NT2/D1 (cell line): ENCODE measurements around the gene TMEM14A.
"Not testable (repeated sequence)": the region's sequence is repeated elsewhere in the genome, so short reads cannot be mapped to it uniquely, and the experiment has no call there.

Source experiments
- DNase-seq: peaks from one replicate; pipeline ENCODE4 v3.0.0-alpha.2; 2011; ENCODE audit warnings: low read depth, low spot score
- H3K27me3 ChIP-seq: 2 replicates; pipeline ENCODE4 v1.6.0; 2011; ENCODE audit warnings: mild to moderate bottlenecking; ENCODE audit not compliant: insufficient read length, insufficient read depth
- H3K36me3 ChIP-seq: 2 replicates; pipeline ENCODE4 v1.6.1; 2011; ENCODE audit warnings: mild to moderate bottlenecking, low read length, mixed read lengths; ENCODE audit not compliant: insufficient read depth, insufficient read length
- H3K4me1 ChIP-seq: 2 replicates; pipeline ENCODE4 v1.5.1; 2011; ENCODE audit not compliant: insufficient read depth, insufficient read length
- H3K4me3 ChIP-seq: 2 replicates; pipeline ENCODE4 v1.5.1; 2011; ENCODE audit warnings: low read depth; ENCODE audit not compliant: insufficient read length
- H3K9ac ChIP-seq: 2 replicates; pipeline ENCODE4 v1.6.0; 2011; ENCODE audit warnings: low read depth; ENCODE audit not compliant: insufficient read length
- H3K9me3 ChIP-seq: 2 replicates; pipeline ENCODE4 v1.5.1; 2011; ENCODE audit warnings: mild to moderate bottlenecking, low read length; ENCODE audit not compliant: insufficient read depth
- SUZ12 ChIP-seq: IDR thresholded peaks from 2 replicates; pipeline ENCODE4 v1.6.1; 2011; ENCODE audit not compliant: insufficient read length, insufficient read depth; ENCODE audit errors: extremely low read depth
- YY1 ChIP-seq: IDR thresholded peaks from 2 replicates; pipeline ENCODE4 v1.6.1; 2011; ENCODE audit not compliant: insufficient read length, insufficient read depth
- ZNF274 ChIP-seq: IDR thresholded peaks from 2 replicates; pipeline ENCODE4 v1.6.1; 2011; ENCODE audit warnings: mild to moderate bottlenecking, low read depth, low read length

The TMEM14A gene

GRCh38 chr6:52674666-52675065, 3.8 kb downstream of the TMEM14A start:
- H3K4me1 ChIP-seq: no peaks in the 10 kb centered on the region
- TF ChIP-seq SUZ12 (no peak), YY1 (no peak), ZNF274 (no peak)
- no peak overlapping the region for H3K4me3 ChIP-seq
- peaks cover 6% of the 10 kb centered on the region for H3K27me3 ChIP-seq
- peaks cover 10% of the 10 kb centered on the region for H3K36me3 ChIP-seq
- no peak for DNase-seq
- no peaks in the 10 kb centered on the region for H3K9me3 ChIP-seq
- no peak overlapping the region for H3K9ac ChIP-seq

GRCh38 chr6:52675372-52675771, 4.5 kb downstream of the TMEM14A start:
- DNase-seq: no peak
- TF ChIP-seq SUZ12 (no peak), ZNF274 (no peak), YY1 (no peak)
- Histone ChIP-seq H3K4me3 (no peak overlapping the region), H3K4me1 (no peaks in the 10 kb centered on the region), H3K9ac (no peak overlapping the region), H3K9me3 (no peaks in the 10 kb centered on the region), H3K27me3 (peaks cover 6% of the 10 kb centered on the region), H3K36me3 (peaks cover 13% of the 10 kb centered on the region)

GRCh38 chr6:52676631-52677030, 5.7 kb downstream of the TMEM14A start:
- peaks cover 13% of the 10 kb centered on the region for H3K36me3 ChIP-seq
- DNase-seq, H3K4me3 ChIP-seq: not testable (repeated sequence)

GRCh38 chr6:52681416-52681815, 10.5 kb downstream of the TMEM14A start:
- Histone ChIP-seq H3K4me1 (no peaks in the 10 kb centered on the region), H3K27me3 (no peaks in the 10 kb centered on the region), H3K9me3 (no peaks in the 10 kb centered on the region), H3K4me3 (no peak overlapping the region), H3K36me3 (peaks cover 16% of the 10 kb centered on the region), H3K9ac (no peak overlapping the region)
- no peak for DNase-seq
- TF ChIP-seq SUZ12 (no peak), ZNF274 (no peak), YY1 (no peak)

More at GRCh38 chr6:52676631-52677030, 5.7 kb downstream of the TMEM14A start:
- not testable (repeated sequence) for H3K9ac ChIP-seq, H3K4me1 ChIP-seq, H3K9me3 ChIP-seq, H3K27me3 ChIP-seq

- DNase-seq: no peak
- no peaks in the 10 kb centered on the region for H3K9me3 ChIP-seq
- no peak for TF ChIP-seq SUZ12
- TF ChIP-seq ZNF274: no peak
- no peak for TF ChIP-seq YY1
- H3K36me3 ChIP-seq: peaks cover 5% of the 10 kb centered on the region
- no peak overlapping the region for H3K9ac ChIP-seq
- no peaks in the 10 kb centered on the region for H3K27me3 ChIP-seq
- no peak overlapping the region for H3K4me3 ChIP-seq
- no peaks in the 10 kb centered on the region for H3K4me1 ChIP-seq
Measured at GRCh38 chr6:52686878-52687699, 16.2 kb downstream of the TMEM14A start.

GRCh38 chr6:52689857-52690256, 18.9 kb downstream of the TMEM14A start:
- Histone ChIP-seq H3K4me1 (no peaks in the 10 kb centered on the region), H3K27me3 (no peaks in the 10 kb centered on the region), H3K9ac (no peak overlapping the region), H3K4me3 (no peak overlapping the region), H3K9me3 (peaks cover 4% of the 10 kb centered on the region; the same call in 1 of the 2 replicates), H3K36me3 (peaks cover 3% of the 10 kb centered on the region)
- no peak for DNase-seq
- no peak for TF ChIP-seq ZNF274
- no peak for TF ChIP-seq YY1
- no peak for TF ChIP-seq SUZ12

GRCh38 chr6:52691718-52692117, 20.8 kb downstream of the TMEM14A start:
- DNase-seq: no peak
- TF ChIP-seq ZNF274: no peak
- TF ChIP-seq SUZ12: no peak
- TF ChIP-seq YY1: no peak

More at GRCh38 chr6:52691718-52692117, 20.8 kb downstream of the TMEM14A start:
- H3K9ac ChIP-seq: no peak overlapping the region
- peaks cover 4% of the 10 kb centered on the region; the same call in 1 of the 2 replicates for H3K9me3 ChIP-seq
- H3K27me3 ChIP-seq: no peaks in the 10 kb centered on the region
- no peaks in the 10 kb centered on the region for H3K36me3 ChIP-seq
- H3K4me1 ChIP-seq: no peaks in the 10 kb centered on the region
- H3K4me3 ChIP-seq: no peak overlapping the region
